Tibial nerve (tissue), 4 donors: ENCODE data around the gene DLX2. TPM values are rescaled to one million over a fixed set of nuclear protein-coding genes. Genes with fewer than 3 reads are reported as not detected.

Source experiments
- DNase-seq, 2 donors: peaks; one replicate each; pipeline ENCODE4 v3.0.0-alpha.2; 2019; ENCODE audit warnings: low spot score in 2 of 2
- H3K27ac ChIP-seq, 4 donors: fragments of 200-600 bp; sonication (generic) in 3 of 4; one replicate each; pipeline ENCODE4 v1.5.1; 2017 to 2019; ENCODE audit warnings: mild to moderate bottlenecking in 1 of 4
- H3K27me3 ChIP-seq, 2 donors: fragments of 200-600 bp; sonication (generic) in 1 of 2; one replicate each; pipeline versions ENCODE4 v1.5.1 to v1.6.0; 2017 to 2019
- H3K36me3 ChIP-seq, 3 donors: fragments of 200-600 bp; sonication (generic); one replicate each; pipeline ENCODE4 v1.5.1; 2018 to 2019
- H3K4me1 ChIP-seq, 4 donors: fragments of 200-600 bp; sonication (generic) in 3 of 4; one replicate each; pipeline ENCODE4 v1.5.1; 2017 to 2019
- H3K4me3 ChIP-seq, 4 donors: fragments of 200-600 bp; sonication (generic) in 3 of 4; one replicate each; pipeline ENCODE4 v1.5.1; 2017 to 2019; ENCODE audit warnings: mild to moderate bottlenecking in 1 of 4, moderate library complexity in 1 of 4
- H3K9me3 ChIP-seq, 4 donors: fragments of 200-600 bp; sonication (generic) in 3 of 4; one replicate each; pipeline ENCODE4 v1.5.1; 2017 to 2019
- EP300 ChIP-seq, 2 donors: sonication (generic); formaldehyde crosslinking; IDR thresholded peaks; one replicate each; pipeline ENCODE4 v1.6.1; 2017; ENCODE audit warnings: antibody characterized with exemption in 2 of 2, mild to moderate bottlenecking in 1 of 2
- POLR2A ChIP-seq, 2 donors: fragments of 450-650 bp; IDR thresholded peaks; one replicate each; pipeline ENCODE4 v1.6.1; 2017; ENCODE audit warnings: antibody characterized with exemption in 2 of 2, mild to moderate bottlenecking in 2 of 2, moderate library complexity in 2 of 2
- WGBS, 2 donors: methylation state at CpG; one replicate each; pipeline ENCODE4 v1.1.5; 2018; 5-methylcytosine and 5-hydroxymethylcytosine counted together
- total RNA-seq, 4 donors: library from RNA; depleted of rRNA; stranded (reverse); fragments of >200 nt; gene quantifications; one replicate each; pipeline ENCODE4 v1.1.0, GENCODE V29; 2016
- TF ChIP-seq, protein P1 (sequence below), 5 experiments: fragments of 200-600 bp in 3 of 5; fragments of 450-650 bp in 2 of 5; sonication (generic) in 3 of 5; IDR thresholded peaks; one replicate each; pipeline ENCODE4 v1.5.1; 2016 to 2019; ENCODE audit warnings: antibody characterized with exemption in 5 of 5, mild to moderate bottlenecking in 3 of 5, moderate library complexity in 2 of 5

DLX2 gene
- total RNA-seq, 4 donors from 2014 or later, result not detected

DNA sequence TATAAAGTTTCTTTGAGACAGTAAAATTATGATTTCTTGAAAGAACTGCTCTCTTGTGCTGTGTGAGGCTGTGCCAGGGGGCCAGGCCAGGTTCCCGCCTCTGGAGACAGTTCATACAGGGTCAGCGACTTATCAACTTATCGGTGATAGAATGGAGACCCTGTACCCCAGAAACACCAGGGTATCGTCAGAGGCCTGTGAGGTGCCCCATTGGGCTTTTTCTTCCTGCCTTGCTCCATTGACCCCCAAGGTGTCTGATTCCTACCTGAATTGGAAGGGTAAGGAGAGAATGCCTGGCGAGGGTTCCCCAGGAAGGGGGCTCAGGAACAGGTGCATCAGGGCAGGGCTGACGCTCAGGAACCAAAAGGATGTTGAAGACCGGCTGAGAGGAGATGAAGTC, 13.1 kb downstream of the DLX2 start:
- H3K4me1 ChIP-seq, result peaks cover 0 to 55% (median 30%) of the 10 kb centered on the region in 4 donors
- no peaks in the 10 kb centered on the region for H3K9me3 ChIP-seq
- H3K27me3 ChIP-seq, result peaks cover 13 to 100% of the 10 kb centered on the region in 2 donors
- no peak for DNase-seq
- no peak overlapping the region for H3K27ac ChIP-seq
- whole genome bisulfite sequencing, 2 donors, result 67 to 77% methylated on average over 7 of the region's 7 CpGs
- H3K4me3 ChIP-seq, result no peak overlapping the region
- H3K36me3 ChIP-seq, result no peaks in the 10 kb centered on the region
- TF ChIP-seq EP300 (IDR thresholded peaks at IDR 0.05), result no peak
- TF ChIP-seq POLR2A (IDR thresholded peaks at IDR 0.05), result no peak
- TF ChIP-seq, protein P1, sequence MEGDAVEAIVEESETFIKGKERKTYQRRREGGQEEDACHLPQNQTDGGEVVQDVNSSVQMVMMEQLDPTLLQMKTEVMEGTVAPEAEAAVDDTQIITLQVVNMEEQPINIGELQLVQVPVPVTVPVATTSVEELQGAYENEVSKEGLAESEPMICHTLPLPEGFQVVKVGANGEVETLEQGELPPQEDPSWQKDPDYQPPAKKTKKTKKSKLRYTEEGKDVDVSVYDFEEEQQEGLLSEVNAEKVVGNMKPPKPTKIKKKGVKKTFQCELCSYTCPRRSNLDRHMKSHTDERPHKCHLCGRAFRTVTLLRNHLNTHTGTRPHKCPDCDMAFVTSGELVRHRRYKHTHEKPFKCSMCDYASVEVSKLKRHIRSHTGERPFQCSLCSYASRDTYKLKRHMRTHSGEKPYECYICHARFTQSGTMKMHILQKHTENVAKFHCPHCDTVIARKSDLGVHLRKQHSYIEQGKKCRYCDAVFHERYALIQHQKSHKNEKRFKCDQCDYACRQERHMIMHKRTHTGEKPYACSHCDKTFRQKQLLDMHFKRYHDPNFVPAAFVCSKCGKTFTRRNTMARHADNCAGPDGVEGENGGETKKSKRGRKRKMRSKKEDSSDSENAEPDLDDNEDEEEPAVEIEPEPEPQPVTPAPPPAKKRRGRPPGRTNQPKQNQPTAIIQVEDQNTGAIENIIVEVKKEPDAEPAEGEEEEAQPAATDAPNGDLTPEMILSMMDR (IDR thresholded peaks at IDR 0.05), result no peak

GRCh38 chr2:172089005-172089504, 13.6 kb downstream of the DLX2 start:
- Histone ChIP-seq H3K9me3 (no peaks in the 10 kb centered on the region), H3K27ac (no peak overlapping the region), H3K4me3 (no peak overlapping the region), H3K36me3 (no peaks in the 10 kb centered on the region), H3K27me3 (peaks cover 16 to 100% of the 10 kb centered on the region in 2 donors), H3K4me1 (peaks cover 0 to 55% (median 30%) of the 10 kb centered on the region in 4 donors)
- TF ChIP-seq, protein P1 (IDR thresholded peaks at IDR 0.05), result no peak
- TF ChIP-seq POLR2A (IDR thresholded peaks at IDR 0.05), result no peak
- TF ChIP-seq EP300 (IDR thresholded peaks at IDR 0.05), result no peak
- DNase-seq, result no peak
- 47 to 48% methylated on average over 10 of the region's 10 CpGs for WGBS, 2 donors

DNA sequence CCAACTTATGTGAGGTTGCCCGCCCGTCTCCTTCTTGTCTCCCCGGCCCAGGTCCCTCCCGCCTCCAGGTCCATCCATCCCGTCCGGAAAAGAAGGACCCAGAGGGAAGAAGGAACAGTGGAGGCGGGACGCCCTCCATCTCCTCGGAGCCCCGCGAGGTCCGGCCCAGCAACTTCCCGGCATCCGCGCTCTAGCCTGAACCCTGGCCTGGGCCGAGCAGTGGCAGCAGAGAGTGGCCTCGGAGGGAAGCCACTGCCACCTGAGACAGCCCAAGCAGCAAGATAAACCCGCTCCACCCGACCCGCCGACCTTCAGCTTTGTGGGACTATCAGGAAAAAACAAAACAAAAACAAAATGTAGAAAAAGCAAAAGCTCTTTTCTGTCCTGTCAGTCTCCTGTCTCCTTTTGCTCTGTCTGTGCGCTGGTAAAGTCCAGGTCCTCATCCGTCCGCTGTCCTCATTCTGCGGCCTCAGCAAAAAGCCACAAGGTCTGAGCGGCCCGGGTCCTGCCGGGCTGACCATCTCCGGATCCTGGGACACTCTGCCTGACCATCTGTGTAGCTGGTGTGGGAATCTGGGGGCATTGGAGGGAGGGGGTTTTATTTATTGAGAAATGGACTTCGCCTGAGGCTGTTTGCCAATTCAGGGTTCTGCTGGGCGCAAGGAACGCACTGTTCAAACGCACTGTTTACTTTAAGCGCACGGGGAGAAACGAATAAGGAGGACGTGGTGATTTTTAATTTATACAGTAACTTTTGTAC, 14.3 kb downstream of the DLX2 start:
- Histone ChIP-seq H3K4me3 (peak overlapping the region in 1 of 4 donors; percentile 2), H3K9me3 (no peaks in the 10 kb centered on the region), H3K27me3 (peaks cover 17 to 100% of the 10 kb centered on the region in 2 donors), H3K4me1 (peaks cover 0 to 53% (median 30%) of the 10 kb centered on the region in 4 donors), H3K27ac (no peak overlapping the region), H3K36me3 (no peaks in the 10 kb centered on the region)
- WGBS, 2 donors, result 29 to 36% methylated on average over 34 to 37 of the region's 37 CpGs
- TF ChIP-seq EP300 (IDR thresholded peaks at IDR 0.05) (no peak), POLR2A (IDR thresholded peaks at IDR 0.05) (no peak)
- TF ChIP-seq, protein P1 (IDR thresholded peaks at IDR 0.05), result no peak
- no peak for DNase-seq

GRCh38 chr2:172087780-172088244, 14.9 kb downstream of the DLX2 start:
- 18 to 42% methylated on average over 15 to 23 of the region's 23 CpGs for WGBS, 2 donors
- no peaks in the 10 kb centered on the region for H3K36me3 ChIP-seq
- no peak for DNase-seq
- no peaks in the 10 kb centered on the region for H3K9me3 ChIP-seq
- H3K4me3 ChIP-seq, result peak overlapping the region in 1 of 4 donors; percentile 2
- no peak for TF ChIP-seq EP300 (IDR thresholded peaks at IDR 0.05)
- H3K27me3 ChIP-seq, result peaks cover 17 to 100% of the 10 kb centered on the region in 2 donors
- no peak overlapping the region for H3K27ac ChIP-seq
- H3K4me1 ChIP-seq, result peaks cover 0 to 57% (median 30%) of the 10 kb centered on the region in 4 donors

DNA sequence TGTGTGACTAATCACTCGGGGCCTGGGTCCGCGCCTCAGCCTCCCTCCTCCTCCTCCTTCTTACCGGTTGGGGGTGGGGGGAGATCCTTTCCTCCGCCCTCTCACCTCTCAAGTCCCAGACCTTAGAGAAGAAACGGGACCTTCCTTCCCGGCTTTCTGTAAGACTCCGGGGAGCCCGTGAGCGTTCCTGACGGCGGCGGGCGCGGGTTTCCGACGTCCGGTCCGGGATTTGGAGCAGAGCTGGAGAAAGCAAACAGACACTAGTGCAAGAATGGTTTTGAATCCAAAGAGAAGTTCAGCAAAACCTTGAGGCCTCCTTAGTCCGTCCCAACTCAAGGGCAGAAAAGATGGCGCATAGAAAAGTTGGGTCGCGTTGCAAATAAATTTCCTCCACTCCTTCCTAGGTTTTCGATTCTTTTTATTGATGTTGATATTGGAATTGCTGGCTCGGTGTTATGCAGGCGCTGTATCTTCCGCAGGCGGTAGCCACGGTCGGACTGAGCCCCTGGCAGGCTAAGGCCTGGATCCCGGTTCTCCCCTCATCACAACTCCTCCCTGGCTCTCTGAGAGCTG, 15.4 kb downstream of the DLX2 start:
- 19% methylated on average over 31 of the region's 31 CpGs for WGBS, 2 donors
- H3K27ac ChIP-seq, result no peak overlapping the region
- H3K27me3 ChIP-seq, result peaks cover 17 to 100% of the 10 kb centered on the region in 2 donors

More for the DNA sequence above, 15.4 kb downstream of the DLX2 start:
- peak in 1 of 2 donors; percentile 3 for DNase-seq
- Histone ChIP-seq H3K4me1 (peaks cover 0 to 62% (median 30%) of the 10 kb centered on the region in 4 donors), H3K9me3 (no peaks in the 10 kb centered on the region), H3K4me3 (no peak overlapping the region), H3K36me3 (no peaks in the 10 kb centered on the region)
- no peak for TF ChIP-seq POLR2A (IDR thresholded peaks at IDR 0.05)
- TF ChIP-seq EP300 (IDR thresholded peaks at IDR 0.05), result peak in 1 of 2 donors; percentile 16
- TF ChIP-seq, protein P1 (IDR thresholded peaks at IDR 0.05), result no peak
